ENCODE measurements around the gene CBL.

Gene CBL

DNA sequence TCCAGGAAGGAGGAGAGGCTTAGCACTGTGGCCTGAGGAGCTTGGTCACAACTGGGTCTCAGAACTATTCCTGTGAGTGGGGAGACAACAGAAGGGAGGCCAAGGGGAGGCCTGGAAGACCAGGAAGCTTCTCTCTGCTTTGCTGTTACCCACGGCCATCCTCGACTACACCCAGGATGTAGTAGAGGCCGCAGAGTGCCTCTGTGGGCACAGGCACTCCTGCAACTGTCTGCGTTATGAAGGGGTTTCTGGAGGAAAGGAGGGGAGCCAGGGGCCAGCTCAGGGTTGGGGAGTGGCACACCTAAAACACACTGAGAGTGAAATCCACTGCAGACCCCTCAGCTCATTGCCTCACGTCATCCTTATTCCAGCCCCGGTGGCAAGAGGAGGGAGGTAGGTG is 144.2 kb downstream of the CBL start:
- DNase-seq: no peak

DNA sequence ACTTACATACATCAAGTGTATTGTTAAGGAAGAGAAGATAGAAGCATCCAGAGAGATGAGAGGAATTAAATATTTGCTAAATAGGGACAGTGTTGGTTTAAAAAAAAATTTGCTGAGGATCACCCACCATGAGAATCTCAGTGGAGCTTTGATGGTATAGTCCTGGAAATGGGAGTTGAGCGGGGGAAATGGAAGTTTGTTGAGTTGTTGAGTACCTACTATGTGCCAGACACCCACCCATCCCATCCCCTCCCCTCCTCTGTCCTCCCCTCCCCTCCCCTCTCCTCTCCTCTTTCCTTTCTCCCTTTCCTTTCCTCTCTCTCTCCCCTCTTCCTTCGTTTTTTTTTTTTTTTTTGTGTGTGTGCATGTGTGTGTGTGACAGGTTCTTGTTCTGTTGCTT is 145.1 kb downstream of the CBL start:
- DNase-seq: no peak

DNA sequence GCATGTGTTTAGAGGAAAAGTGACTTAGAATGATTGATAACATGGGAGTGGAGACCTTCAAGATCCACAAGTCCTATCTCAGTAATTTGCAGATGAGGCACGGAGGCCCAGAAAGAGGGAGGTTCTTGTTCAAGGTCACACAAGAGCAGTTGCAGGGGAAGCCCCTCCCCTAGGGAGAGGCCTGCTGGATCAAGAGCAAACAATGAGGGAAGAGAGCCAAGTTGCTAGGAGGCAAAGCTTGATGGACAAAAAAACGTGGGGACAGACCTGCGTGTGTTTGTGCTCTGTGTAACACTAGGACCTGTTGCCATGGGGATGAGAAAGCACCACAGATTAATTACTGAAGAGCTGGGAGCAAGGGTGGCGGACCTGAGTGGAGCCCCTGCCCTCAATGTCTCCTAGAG is 146.7 kb downstream of the CBL start:
- no peak for DNase-seq

DNA sequence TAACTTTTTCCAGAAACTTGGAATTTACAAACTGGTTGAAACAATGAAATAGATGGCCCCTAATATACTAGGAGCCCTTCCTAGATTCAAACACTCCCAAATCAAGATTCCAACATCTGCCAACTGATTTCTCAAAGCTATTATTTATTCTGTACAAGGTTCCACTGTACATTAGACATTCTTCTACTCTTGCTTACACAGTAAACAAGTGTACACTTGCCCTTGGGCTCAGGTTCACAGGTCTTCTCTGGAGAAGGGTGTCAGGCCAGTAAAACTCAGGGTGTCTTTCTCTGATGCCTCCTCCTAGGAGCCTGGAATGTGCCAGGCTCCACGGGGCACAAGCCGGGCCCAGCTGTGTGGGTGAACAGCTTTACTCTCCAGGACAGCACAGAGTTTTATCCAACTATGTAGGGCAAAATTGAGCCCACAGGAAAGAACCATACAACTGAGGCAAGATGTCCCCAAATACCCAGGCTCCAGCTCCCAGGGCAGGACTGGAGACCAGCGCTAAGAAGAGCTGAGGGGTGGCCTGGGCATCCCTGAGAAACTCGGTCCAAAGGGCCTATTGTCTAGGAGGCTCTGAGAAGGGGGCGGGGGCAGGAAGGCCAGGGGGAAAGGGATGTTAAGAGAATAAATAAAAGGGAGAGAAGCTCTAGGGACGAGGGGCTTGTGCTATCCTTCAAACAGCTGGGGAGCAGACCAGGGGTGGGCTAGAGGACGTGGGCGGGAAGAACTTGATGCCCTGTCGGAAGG is 149.1 kb downstream of the CBL start:
- no peak for DNase-seq

DNA sequence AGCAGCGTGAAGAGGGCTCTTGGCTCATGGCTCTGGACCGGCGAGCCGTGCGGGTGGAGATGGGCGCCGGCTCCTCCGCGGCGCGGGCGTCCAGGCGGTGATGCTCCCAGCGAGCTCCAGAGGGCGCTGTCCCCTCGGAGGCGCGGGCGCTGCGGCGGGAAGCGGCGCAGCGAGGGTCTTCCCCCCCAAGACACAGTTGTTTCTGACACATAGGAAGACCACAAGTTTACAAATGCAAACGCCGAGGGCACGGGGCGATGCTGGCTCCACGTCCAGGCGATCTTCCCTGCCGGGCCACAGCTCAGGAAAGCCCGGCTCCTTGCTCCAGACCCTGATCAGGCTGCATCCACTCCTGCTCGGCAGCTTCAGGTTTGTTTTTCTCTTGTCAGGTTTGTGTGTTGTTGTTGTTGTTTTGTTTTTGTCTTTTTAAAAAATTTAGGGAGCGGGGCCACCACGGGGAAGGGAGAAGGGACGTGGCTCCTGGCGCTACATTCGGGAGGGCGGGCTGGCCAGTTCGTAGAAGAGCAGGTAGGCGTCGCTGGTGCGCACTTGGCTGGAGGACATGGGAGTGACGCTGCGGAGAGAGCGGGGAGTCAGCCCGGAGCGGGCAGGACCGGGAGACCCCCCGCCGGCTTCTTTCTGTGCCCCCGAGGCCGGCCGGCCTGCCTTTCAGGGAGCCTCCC is 150.4 kb downstream of the CBL start:
- DNase-seq: peak; percentile 74

DNA sequence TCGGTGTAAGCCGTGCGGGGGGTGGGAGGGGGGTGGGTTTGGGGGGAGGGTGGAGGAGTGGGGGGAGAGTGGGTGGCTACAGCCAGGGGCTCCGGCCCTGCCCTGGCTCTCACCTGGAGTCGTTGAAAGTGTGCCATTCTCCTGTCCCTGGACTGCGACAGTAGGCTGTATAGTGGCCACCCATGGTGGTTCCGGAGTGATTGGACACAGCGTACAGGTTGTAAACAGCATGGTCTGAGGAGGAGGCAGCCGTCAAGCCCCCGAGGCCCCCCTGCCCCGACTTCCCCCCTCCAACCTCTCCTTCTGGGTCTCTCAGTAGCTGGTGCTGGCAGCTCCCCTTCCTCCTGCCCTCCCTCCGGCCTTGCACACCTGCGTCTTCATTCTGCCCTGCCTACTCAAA is 150.9 kb downstream of the CBL start:
- DNase-seq: no peak
